GM23338 (cell line): ENCODE data around the gene KPNA4. TPM values are rescaled to one million over a fixed set of nuclear protein-coding genes. Genes with fewer than 3 reads are reported as not detected.

Source experiments
- ATAC-seq: fragments of 200-7000 bp; cut with Tn5 transposase; 3 replicates; pipeline ENCODE4 v1.9.1; 2020
- DNase-seq: peaks from one replicate; pipeline ENCODE4 v3.0.0-alpha.2; 2015; ENCODE audit warnings: low spot score
- H2AFZ ChIP-seq: fragments of 200-600 bp; sonication (generic); 2 replicates; pipeline ENCODE4 v1.8.0; 2016; ENCODE audit warnings: antibody characterized with exemption, mild to moderate bottlenecking, moderate library complexity
- H3F3A ChIP-seq: fragments of 200-600 bp; sonication (generic); replicated peaks from 2 replicates; pipeline ENCODE4 v1.8.0; 2017; ENCODE audit warnings: antibody characterized with exemption, mixed run types, low read depth
- H3K27ac ChIP-seq: fragments of 200-600 bp; sonication (generic); 2 replicates; pipeline ENCODE4 v1.6.1; 2016; ENCODE audit warnings: low read depth
- H3K27me3 ChIP-seq: fragments of 200-600 bp; sonication (generic); 2 replicates; pipeline ENCODE4 v1.8.0; 2016; ENCODE audit warnings: mild to moderate bottlenecking, mixed run types, moderate library complexity; ENCODE audit not compliant: insufficient read depth
- H3K36me3 ChIP-seq: fragments of 200-600 bp; sonication (generic); 2 replicates; pipeline ENCODE4 v1.8.0; 2016; ENCODE audit warnings: mild to moderate bottlenecking; ENCODE audit not compliant: insufficient read depth
- H3K4me1 ChIP-seq: fragments of 200-600 bp; sonication (generic); 2 replicates; pipeline ENCODE4 v1.8.0; 2016; ENCODE audit warnings: mild to moderate bottlenecking, moderate library complexity; ENCODE audit not compliant: insufficient read depth
- H3K4me2 ChIP-seq: fragments of 200-600 bp; sonication (generic); 2 replicates; pipeline ENCODE4 v1.7.1; 2017; ENCODE audit warnings: mixed run types
- H3K4me3 ChIP-seq: fragments of 200-600 bp; sonication (generic); 2 replicates; pipeline ENCODE4 v1.6.1; 2016; ENCODE audit warnings: mixed run types
- H3K79me2 ChIP-seq: fragments of 200-600 bp; sonication (generic); replicated peaks from 2 replicates; pipeline ENCODE4 v1.8.0; 2017; ENCODE audit warnings: mild to moderate bottlenecking; ENCODE audit not compliant: insufficient read depth
- H3K9me2 ChIP-seq: fragments of 200-600 bp; sonication (generic); 2 replicates; pipeline ENCODE4 v1.8.0; 2017; ENCODE audit not compliant: insufficient read depth
- H4K20me1 ChIP-seq: fragments of 200-600 bp; sonication (generic); replicated peaks from 2 replicates; pipeline ENCODE4 v1.8.0; 2017; ENCODE audit warnings: mild to moderate bottlenecking; ENCODE audit not compliant: insufficient read depth
- H3K27ac Mint-ChIP-seq: 2 replicates; pipeline ENCODE4 v1.8.0; 2020; ENCODE audit warnings: inconsistent platforms, mild to moderate bottlenecking, moderate library complexity, mixed read lengths
- H3K27me3 Mint-ChIP-seq: 3 replicates; pipeline ENCODE4 v1.8.0; 2022; ENCODE audit warnings: low read depth, mild to moderate bottlenecking, moderate library complexity, mixed read lengths, inconsistent platforms; ENCODE audit not compliant: insufficient read depth, poor library complexity
- H3K36me3 Mint-ChIP-seq: 3 replicates; pipeline ENCODE4 v1.8.0; 2021; ENCODE audit warnings: low read depth, mild to moderate bottlenecking, inconsistent platforms, moderate library complexity, mixed read lengths
- H3K4me1 Mint-ChIP-seq: 3 replicates; pipeline ENCODE4 v1.8.0; 2020; ENCODE audit warnings: mild to moderate bottlenecking, inconsistent platforms, mixed read lengths
- H3K4me3 Mint-ChIP-seq: 3 replicates; pipeline ENCODE4 v1.8.0; 2021; ENCODE audit warnings: moderate library complexity, mild to moderate bottlenecking, inconsistent platforms, mixed read lengths
- H3K9me3 Mint-ChIP-seq: 3 replicates; pipeline ENCODE4 v1.8.0; 2020; ENCODE audit warnings: moderate library complexity, mild to moderate bottlenecking, inconsistent platforms, mixed read lengths
- CREB1 ChIP-seq: fragments of 250-450 bp; sonication (Bioruptor Pico); IDR thresholded peaks from 2 replicates; pipeline ENCODE4 v1.5.0; 2020; ENCODE audit warnings: low read depth, mild to moderate bottlenecking, moderate library complexity
- CTCF ChIP-seq, 2 experiments: fragments of 200-600 bp in 1 of 2; sonication (generic) in 1 of 2; conservative IDR thresholded peaks; 2 replicates each; pipeline versions ENCODE4 v1.5.1 to v1.6.1; 2016 to 2017; ENCODE audit warnings: antibody characterized with exemption in 2 of 2, low read depth in 2 of 2, mild to moderate bottlenecking in 2 of 2, moderate library complexity in 1 of 2
- ETS1 ChIP-seq: IDR thresholded peaks from 2 replicates; pipeline ENCODE4 v1.6.1; 2016; ENCODE audit warnings: antibody characterized with exemption
- EZH2 ChIP-seq: fragments of 200-600 bp; sonication (generic); IDR thresholded peaks from one replicate; pipeline ENCODE4 v1.8.0; 2017; ENCODE audit warnings: antibody characterized with exemption, mild to moderate bottlenecking, low read depth; ENCODE audit not compliant: unreplicated experiment
- EZH2phosphoT487 ChIP-seq: fragments of 200-600 bp; sonication (generic); IDR thresholded peaks from one replicate; pipeline ENCODE4 v1.8.1; 2018; ENCODE audit warnings: antibody characterized with exemption; ENCODE audit not compliant: unreplicated experiment
- JUNB ChIP-seq: IDR thresholded peaks from one replicate; pipeline ENCODE4 v1.6.1; 2016; ENCODE audit warnings: antibody characterized with exemption; ENCODE audit not compliant: unreplicated experiment
- NANOG ChIP-seq: IDR thresholded peaks from 2 replicates; pipeline ENCODE4 v1.6.1; 2016; ENCODE audit warnings: antibody characterized with exemption, borderline replicate concordance
- POLR2AphosphoS5 ChIP-seq: IDR thresholded peaks from 2 replicates; pipeline ENCODE4 v1.6.1; 2016; ENCODE audit warnings: antibody characterized with exemption, low read depth
- REST ChIP-seq: IDR thresholded peaks from one replicate; pipeline ENCODE4 v1.6.1; 2018; ENCODE audit warnings: antibody characterized with exemption; ENCODE audit not compliant: unreplicated experiment
- STAT1 ChIP-seq: IDR thresholded peaks from one replicate; pipeline ENCODE4 v1.6.1; 2016; ENCODE audit warnings: antibody characterized with exemption; ENCODE audit not compliant: unreplicated experiment
- ZNF114 ChIP-seq: fragments of 250-450 bp; sonication (Bioruptor Pico); IDR thresholded peaks from 2 replicates; pipeline ENCODE4 v1.5.0; 2020; ENCODE audit warnings: mild to moderate bottlenecking, moderate library complexity
- ZNF331 ChIP-seq: fragments of 250-450 bp; sonication (Bioruptor Pico); IDR thresholded peaks from 2 replicates; pipeline ENCODE4 v1.5.0; 2020; ENCODE audit warnings: low read depth, mild to moderate bottlenecking, moderate library complexity
- ZNF462 ChIP-seq: fragments of 250-450 bp; sonication (Bioruptor Pico); IDR thresholded peaks from 2 replicates; pipeline ENCODE4 v1.5.0; 2020; ENCODE audit warnings: mild to moderate bottlenecking, moderate library complexity
- polyA plus RNA-seq: library from polyadenylated mRNA; unstranded; fragments of >200 nt; fragmentation: Nextera tagmentation; extraction: Ambion mirVana; gene quantifications from 2 replicates; pipeline ENCODE4 v1.2.1, GENCODE V29; 2016
- total RNA-seq: library from RNA; depleted of rRNA; stranded (reverse); fragments of >200 nt; shearing (Covaris generic); gene quantifications from 2 replicates; pipeline ENCODE4 v1.2.3, GENCODE V29; 2014

The KPNA4 gene
- total and polyA plus RNA-seq, 2 experiments from 2014 or later, result 17.8 to 36.2 TPM

- no peak overlapping the region for H3K27ac Mint-ChIP-seq
- H3K4me3 Mint-ChIP-seq, result no peak overlapping the region
- ATAC-seq (no peak), DNase-seq (no peak)
- H3K79me2 ChIP-seq, result no peaks in the 10 kb centered on the region
- no peaks in the 10 kb centered on the region for H3F3A ChIP-seq
- no peaks in the 10 kb centered on the region for H4K20me1 ChIP-seq
- H3K9me2 ChIP-seq, result no peaks in the 10 kb centered on the region
- H3K4me3 ChIP-seq, result no peak overlapping the region
- H3K4me2 ChIP-seq, result no peak overlapping the region
- no peaks in the 10 kb centered on the region for H3K4me1 ChIP-seq
- H3K36me3 ChIP-seq, result no peaks in the 10 kb centered on the region
- no peak overlapping the region for H3K27ac ChIP-seq
- peaks cover 3% of the 10 kb centered on the region for H3K27me3 Mint-ChIP-seq
- H3K4me1 Mint-ChIP-seq, result no peaks in the 10 kb centered on the region
- no peaks in the 10 kb centered on the region for H3K9me3 Mint-ChIP-seq
- TF ChIP-seq CTCF (conservative IDR thresholded peaks at IDR 0.05; ENCODE audit: low read depth in 2 of 2) (no peak), ETS1 (no peak), POLR2AphosphoS5 (no peak), STAT1 (no peak), ZNF114 (CRISPR knock-in tag) (no peak), JUNB (no peak), NANOG (no peak), EZH2phosphoT487 (no peak), CREB1 (no peak), ZNF331 (CRISPR knock-in tag) (no peak), REST (no peak), EZH2 (no peak), ZNF462 (CRISPR knock-in tag) (no peak)
- no peaks in the 10 kb centered on the region for H3K27me3 ChIP-seq
- H2AFZ ChIP-seq, result no peak overlapping the region; the same call in 1 of the 2 replicates
- H3K36me3 Mint-ChIP-seq, result no peaks in the 10 kb centered on the region
These were observed 21.7 kb upstream of the KPNA4 start for GRCh38 chr3:160587105-160587504.
